Fibroblast of skin of back (primary cell): ENCODE data around the gene SAP30. TPM values are rescaled to one million over a fixed set of nuclear protein-coding genes. Genes with fewer than 3 reads are reported as not detected.

Source experiments
- DNase-seq: peaks from one replicate; pipeline ENCODE4 v3.0.0-alpha.2; 2013
- polyA plus RNA-seq, 2 experiments: library from polyadenylated mRNA; unstranded; fragments of 120-200 nt; gene quantifications; one replicate each; pipeline ENCODE4 v1.2.1, GENCODE V29; 2013; ENCODE audit not compliant: insufficient read length in 2 of 2

Gene SAP30
- 40.9 TPM for polyA plus RNA-seq (2013, experiment 1 of 2; ENCODE audit: insufficient read length)
- 11.8 TPM for polyA plus RNA-seq (2013, experiment 2 of 2; ENCODE audit: insufficient read length)

DNA sequence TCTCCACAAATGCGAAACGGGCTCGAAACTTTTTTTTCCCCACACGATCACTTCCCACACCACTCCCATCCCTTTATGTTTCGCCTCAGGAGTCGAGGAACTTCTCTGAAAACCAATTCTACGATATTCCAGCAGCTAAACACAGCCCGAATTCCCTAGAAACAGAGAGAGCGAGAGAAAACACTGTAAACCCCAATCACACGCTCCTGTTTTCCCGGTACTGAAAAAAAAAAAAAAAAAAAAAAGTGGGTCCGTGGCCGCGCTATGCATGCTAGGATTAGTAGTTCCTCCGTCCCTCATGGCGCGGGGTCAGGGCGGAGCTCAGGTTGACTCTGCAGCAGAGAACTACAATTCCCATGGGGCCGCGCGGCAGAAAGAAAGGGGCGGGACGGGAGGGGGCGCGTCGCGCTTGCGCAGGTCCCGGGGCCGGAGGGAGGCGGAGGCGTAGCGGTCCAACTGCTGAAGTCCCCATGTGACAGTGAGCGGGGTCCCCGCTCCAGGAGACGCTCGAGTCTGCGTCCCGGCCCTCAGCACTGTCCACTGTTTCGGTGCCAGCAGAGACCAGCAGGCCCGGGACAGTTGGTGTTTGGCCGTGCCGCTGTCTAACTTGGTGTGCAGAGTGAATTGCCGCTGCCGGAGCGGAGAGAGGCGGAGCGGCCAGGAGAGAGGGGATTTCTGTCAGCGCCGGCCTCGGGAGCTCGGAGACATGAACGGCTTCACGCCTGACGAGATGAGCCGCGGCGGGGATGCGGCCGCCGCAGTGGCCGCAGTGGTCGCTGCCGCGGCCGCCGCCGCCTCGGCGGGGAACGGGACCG is at the start of gene SAP30:
Gene SAP30, plus strand, starts transcription at position 478 of the 815 bp plus-strand sequence. Its CDS starts 229 bp downstream, at position 707.
- peak; percentile 99 for DNase-seq

GRCh38 chr4:173325007-173325736 is 45.6 kb upstream of the SAP30 start:
- DNase-seq, result no peak

DNA sequence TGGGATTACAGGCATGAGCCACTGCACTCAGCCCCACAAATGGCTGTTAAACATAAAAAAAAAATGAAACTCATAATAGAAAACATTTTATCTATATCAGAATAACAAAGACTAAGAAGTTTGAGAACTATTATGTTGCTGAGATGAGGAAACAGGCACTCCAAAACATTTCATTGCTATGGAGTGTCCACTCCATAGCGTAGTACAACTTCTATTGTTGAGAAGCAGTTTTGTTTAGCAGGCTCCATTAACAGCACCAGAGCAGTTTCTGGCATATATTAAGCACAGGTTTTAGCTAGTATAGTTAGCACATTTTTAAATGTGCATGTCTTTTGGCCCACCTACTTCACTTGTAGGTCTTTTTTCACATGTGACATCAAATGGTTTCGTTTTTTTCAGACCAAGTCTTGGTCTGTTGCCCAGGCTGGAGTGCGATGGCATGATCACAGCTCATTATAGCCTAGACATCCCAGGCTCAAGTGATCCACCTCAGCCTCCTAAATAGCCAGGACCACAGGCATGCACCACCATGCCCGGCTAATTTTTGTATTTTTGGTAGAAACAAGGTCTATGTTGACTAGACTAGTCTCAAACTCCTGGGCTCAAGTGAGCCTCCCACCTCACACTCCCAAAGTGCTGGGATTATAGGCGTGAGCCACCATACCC is 42.4 kb upstream of the SAP30 start:
- DNase-seq, result no peak

- DNase-seq, result no peak
These were observed 40.2 kb upstream of the SAP30 start for GRCh38 chr4:173330590-173330989.

DNA sequence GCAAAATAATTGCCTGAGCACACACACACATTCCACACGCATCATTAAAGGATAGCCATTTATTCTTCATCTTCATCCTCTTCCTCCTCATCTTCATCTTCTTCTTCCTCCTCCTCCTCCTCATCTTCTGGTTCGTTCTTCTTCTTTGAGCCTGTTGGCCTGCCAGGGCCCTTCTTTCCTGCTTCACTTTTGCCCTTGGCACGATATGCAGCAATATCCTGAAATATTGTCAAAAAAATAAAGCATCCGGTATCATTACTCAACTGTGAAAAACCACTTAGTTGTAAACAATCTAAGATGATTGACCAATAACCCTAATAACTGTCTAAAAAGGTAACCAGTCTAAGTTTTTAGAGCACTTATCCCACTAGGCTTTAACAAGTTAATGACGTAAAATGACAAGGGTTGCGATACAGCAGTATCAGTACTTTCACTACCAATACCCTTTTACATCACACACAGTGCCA is 38.7 kb upstream of the SAP30 start:
- DNase-seq, result no peak

DNA sequence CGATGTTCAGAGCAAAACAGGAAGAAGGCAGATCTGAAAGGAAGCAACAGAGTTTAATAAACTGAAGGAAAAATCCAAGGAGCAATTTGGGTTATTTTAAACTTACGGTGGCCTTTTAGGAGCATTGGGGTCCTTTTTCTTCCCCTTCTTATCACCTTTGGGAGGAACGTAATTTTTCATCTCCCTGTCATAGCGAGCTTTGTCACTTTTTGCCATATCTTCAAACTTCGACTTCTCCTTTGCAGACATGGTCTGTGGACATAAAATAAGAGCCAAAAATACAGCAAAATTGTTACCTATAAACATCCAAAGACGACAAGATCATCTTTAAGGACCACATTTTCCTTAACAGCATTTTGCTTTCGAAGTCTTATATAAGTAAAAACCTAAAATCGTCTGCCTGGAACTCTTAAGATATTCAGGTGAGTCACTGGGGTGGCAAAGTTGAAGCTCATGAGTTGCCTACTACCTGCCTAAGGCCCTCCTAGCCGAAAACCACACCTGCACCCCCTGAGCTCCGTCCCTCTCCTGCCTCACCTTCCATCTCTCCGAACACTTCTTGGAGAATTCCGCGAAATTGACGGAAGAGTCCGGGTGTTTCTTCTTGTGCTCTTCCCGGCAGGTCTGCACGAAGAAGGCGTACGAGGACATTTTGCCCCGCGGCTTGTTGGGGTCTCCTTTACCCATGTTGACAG is 37.6 kb upstream of the SAP30 start:
- no peak for DNase-seq

DNA sequence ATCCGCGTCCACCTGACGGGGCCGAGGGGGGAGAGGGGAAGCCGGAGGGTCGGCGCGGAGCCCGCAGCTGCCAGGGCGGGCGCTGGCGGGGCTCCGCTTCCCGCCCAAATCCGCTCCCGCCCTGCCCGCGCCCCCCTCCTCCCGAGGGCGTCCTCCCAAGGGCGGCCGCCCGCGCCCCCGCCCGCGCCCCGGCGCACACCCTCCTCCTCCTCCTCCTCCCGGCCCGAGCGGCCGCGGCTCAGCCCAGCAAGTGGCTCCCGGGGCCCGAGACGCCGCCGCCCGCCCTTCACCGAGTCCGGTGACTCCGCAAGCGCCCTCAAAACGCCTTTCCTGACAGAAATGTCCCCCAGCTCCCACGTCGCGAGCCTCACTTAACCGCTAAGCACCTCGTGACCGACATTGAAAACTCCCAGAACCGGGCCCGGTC is 37.1 kb upstream of the SAP30 start:
- DNase-seq, result peak; percentile 45

GRCh38 chr4:173334085-173334890 is 36.5 kb upstream of the SAP30 start, which contains the start of gene HMGB2:
TSS of gene HMGB2 (minus strand) at chr4:173334358. CDS start at chr4:173333649, 709 bp downstream.
- DNase-seq, result peak; percentile 100

DNA sequence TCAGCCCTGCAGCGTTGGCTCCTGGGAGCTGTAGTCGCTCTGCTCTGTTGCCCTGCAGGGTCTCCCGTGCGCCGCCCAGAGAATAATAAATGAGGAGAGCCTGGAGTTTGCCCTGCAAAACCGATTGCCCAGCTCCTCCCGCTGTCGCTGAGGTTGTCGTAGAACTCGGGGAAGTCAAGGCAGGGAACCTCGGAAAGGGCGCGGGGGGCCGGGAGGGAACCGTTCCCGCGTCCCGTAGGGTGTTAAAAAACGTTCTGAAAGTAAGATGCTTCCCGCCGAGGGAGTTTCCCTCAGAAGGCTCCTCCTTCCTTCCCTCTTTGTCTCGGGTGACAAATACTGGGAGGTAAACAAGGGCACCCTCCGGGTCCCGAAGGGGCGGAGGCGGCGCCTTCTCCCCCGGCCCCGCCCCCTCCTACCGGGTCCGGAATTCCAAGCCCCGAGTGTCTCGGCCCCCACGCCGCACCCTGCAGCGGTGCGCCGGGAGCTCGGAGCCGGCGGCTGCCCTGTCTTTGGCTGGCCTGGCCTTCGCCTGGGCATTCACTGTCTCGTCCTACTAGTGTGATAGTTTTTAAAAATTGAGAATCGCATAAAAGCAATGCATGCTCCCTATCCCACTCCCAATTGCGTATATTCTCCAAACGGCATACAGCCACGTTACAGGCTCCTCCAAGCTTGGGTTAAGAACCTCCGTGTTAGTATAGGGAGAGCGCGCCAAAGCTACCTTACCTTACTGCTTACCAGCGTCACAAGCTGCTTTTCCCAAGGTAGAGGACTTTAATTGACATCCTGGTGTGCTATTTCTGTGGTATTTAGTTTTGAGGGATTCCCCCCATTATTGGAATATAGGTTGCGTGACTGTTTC is 35.6 kb upstream of the SAP30 start:
- DNase-seq, result peak; percentile 91

- DNase-seq, result no peak
These were observed 33.3 kb upstream of the SAP30 start for GRCh38 chr4:173337463-173337862.

GRCh38 chr4:173343832-173344397 is 26.8 kb upstream of the SAP30 start:
- DNase-seq, result no peak

- no peak for DNase-seq
These were observed 25.1 kb upstream of the SAP30 start for GRCh38 chr4:173345648-173346047.

GRCh38 chr4:173346074-173346473 is 24.7 kb upstream of the SAP30 start:
- peak; percentile 84 for DNase-seq

DNA sequence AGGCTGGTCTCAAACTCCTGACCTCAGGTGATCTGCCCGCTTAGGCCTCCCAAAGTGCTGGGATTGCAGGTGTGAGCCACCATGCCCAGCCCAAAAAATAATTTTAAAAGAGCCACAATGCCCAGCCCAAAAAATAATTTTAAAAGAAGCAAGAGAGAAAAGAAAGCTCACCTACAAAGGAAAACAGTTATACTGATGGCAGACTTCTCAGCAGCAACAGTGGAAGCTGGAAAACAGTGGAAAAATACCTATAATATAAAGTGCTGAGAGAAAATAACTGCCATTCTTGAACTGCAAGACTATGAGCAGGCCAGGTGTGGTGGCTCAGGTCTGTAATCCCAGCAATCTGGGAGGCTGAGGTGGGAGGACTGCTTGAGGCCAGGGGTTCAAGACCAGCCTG is 23.3 kb upstream of the SAP30 start:
- DNase-seq, result no peak

GRCh38 chr4:173357939-173358338 is 12.8 kb upstream of the SAP30 start:
- no peak for DNase-seq

DNA sequence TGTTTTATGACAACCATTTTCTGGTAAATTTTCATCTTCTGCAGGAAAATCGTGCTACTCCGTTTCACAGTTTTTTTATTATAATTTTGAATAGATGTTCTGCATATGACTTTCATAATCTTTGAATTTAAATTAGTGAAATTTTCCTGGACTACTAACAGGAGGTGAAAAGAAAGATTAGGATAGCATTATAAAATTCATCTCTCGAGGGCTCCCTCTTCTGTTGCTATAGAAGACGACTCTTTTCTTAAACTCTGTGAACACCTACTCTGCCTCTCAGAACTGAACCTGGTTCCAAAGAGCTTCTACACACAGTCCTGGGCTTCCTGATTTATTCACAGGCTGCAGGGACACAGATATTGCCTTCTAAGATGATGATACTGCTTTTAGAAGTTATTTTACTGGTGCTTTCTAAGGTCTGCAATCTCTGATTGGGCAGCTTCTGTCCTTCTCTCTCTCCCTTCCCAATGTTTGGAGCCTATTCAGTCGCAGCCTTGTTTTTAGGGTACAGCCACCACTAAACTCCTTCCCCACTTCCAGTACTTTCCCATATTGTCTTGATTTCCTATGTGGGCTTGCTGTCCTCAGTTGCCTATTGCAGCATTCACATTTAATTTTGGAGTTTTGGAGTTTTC is 10.1 kb upstream of the SAP30 start:
- DNase-seq, result no peak

DNA sequence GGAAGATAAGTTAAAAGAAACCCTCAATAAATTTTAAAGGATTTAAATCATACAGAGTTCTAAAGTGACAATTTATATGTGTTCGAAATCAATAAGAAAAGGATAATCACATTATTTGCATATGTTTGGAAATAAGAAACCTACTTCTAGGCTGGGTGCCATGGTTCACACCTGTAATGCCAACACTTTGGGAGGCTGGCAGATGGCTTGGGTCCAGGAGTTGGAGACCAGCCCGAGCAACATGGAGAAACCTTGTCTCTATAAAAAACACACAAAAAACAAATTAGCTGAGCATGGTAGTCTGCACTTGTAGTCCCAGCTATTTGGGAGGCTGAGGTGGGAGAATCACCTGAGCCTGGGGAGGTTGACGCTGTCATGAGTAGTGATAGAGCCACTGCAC is 8.1 kb upstream of the SAP30 start:
- DNase-seq, result no peak

GRCh38 chr4:173365359-173365996 is 5.3 kb upstream of the SAP30 start:
- DNase-seq, result no peak

DNA sequence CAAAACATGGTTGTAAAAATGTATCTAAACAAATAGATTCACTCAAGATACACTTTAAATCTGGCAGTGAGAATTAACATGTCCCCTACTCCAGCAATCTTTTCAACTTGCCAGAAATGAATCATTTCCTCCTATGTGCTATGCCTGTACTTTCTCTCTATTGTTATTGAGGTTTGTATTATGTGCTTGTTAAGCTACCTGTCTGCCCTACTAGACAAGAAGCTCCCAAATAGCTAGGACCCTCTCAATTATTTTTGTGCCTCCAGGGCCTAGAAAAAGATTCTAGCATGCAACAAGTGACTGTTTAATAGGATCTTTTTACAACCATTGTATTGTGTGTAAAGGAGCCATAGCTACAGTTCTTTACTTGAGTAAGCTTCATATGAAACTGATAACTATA is 3.5 kb upstream of the SAP30 start:
- DNase-seq, result no peak
